GM19035 (cell line): ENCODE measurements around the gene SCN7A.
"Not testable (repeated sequence)": the region's sequence is repeated elsewhere in the genome, so short reads cannot be mapped to it uniquely, and the experiment has no call there.

Source experiments
- ATAC-seq: cut with Tn5 transposase; IDR thresholded peaks from one replicate; pipeline ENCODE4 v1.9.1; 2021; ENCODE audit not compliant: unreplicated experiment

Gene SCN7A

DNA sequence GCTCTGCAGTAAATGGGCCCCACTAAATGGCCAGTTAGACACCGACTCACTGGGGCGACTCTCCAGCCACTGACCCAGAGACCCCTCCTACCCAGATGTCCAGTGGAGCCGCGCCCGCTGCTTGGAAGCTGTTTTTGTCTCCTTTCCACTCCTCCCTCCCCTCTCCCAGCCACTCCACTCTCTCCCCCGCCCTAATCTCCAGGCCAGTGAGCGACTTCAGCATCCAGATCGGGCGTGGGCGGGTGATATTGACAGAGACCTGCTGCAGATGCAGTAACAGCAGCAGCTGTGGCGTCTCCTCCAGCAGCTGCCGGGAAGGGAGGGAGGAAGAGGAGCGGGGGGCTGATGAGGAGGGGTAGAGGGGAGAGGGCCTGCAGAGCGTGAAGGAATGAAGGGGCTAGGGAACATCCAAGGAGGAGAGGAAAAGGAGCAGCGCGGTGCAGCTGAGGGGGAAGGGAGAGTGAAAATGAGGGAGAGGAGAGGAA is at the start of gene SCN7A:
Gene SCN7A (minus strand): TSS at position 110 of the 485 bp plus-strand sequence. CDS start 16,553 bp downstream, outside the sequence.
- ATAC-seq, result no peak

DNA sequence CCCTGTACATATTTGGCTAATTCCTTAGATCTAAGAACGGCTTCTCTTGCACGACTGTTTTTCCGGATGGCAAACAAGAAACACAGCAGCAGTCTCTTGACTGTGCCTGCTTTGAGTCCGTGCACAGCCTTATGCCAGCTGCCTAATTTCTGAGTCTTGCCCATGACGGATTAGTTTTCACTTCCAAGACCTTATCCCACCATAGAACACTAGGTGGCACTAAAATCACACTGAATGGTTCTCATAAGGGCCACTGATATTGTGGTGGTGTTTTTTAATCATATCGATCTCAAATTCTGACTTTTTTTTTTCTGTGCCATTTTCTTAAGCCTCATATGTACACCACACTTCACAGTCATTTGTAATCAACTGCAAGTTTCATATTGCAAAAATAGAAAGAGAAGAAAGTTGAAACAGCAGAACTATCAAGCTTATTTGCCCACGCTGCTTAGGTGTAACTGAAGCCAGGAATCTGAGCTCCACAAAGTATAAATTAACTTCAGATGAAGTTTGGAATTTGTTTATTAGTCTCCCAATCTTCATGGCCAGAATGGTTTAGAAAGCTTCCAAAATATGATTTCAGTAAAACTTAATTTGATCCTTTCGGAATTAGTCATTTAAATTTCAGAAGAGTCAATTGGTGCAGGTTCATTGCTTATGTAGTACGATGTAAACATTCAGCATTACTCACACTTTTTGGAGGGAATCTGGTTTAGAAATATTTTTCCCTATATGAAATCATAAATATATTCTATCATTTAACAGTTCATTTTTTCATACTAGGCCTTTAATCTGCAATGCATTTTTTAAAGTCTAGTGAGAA is 45.5 kb upstream of the SCN7A start:
- ATAC-seq, result peak; percentile 97

DNA sequence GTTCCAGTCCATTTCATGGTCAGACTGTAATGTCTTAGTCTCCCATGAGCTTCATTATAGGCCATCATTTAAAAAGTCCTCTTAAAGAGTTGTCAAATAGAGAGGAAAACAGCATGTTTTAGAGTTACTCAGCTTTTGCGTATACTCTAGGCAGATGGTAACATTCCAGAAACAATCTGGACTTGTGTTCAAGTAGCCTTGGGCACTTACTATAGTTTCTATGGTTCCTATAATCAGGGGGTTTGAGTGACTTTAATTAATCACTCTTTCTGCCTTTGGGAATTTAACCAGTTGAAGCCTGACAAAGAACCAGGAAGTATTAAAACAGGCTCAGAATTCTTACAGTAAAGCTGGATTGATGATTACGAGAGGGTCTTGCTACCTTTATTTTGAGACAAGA is 42.1 kb upstream of the SCN7A start:
- no peak for ATAC-seq

DNA sequence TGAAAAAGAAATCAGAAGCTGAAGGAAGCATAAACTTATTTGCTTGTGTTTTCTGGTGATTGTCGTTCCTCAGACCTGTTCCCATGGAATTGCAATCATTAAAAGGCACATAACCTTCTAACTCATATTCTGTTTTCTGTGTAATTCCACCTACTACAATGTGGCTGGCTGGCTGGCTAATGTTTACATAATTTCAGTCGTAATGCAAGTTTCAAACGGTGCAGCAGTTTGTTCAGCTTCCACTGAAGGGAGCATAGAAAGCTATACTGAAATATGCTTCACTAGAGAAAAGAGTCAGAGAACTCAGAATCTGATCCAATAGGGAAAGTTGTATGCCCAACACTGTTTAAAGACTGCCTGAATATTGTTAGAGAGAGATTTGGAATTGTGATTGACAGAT is 27.1 kb upstream of the SCN7A start:
- ATAC-seq, result no peak

DNA sequence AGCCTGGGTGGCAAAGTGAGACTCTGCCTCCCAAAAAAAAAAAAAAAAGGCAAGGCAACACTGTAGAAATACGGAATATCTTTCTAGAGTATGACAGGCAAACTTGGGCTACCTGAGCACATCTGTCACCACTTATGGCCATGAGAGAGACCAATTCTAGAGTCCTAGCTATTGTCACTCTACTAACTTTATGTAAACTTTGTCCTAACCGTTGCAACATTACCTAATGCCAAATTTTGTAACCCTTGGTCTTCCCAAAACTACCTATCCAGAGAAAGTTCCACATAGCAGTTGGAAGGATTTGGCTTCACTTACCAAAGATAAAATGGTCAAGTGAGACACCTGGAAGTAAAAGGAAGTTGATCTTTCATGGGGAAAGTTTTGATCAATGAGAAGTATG is 26.6 kb upstream of the SCN7A start:
- no peak for ATAC-seq

DNA sequence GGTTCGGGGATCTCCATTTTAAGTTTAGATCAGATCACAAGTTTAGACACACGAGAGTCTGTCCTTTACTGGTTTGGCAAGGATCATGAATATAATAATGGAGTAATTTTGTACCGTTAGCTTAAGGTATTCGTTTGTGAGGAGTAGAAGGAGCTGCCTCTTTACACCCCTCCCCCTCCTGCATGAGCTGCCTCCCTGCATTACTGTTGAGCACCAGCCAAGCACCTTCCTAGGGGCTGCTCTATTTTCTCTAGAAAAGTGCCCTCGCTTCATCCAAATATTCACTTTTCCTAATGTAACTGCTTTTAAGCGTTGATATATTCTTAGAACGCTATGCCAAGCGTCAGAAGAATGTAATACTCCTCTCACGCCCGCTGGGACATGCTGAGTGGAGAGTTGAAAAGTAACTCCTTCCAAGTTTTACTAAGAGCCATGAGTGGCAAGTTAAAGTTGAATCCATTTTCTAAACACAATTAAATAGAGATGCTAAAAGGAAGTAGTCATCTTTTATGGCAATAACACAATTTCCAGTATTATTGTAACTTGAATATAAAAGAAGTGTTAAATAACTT is 25.4 kb upstream of the SCN7A start:
- ATAC-seq, result no peak

DNA sequence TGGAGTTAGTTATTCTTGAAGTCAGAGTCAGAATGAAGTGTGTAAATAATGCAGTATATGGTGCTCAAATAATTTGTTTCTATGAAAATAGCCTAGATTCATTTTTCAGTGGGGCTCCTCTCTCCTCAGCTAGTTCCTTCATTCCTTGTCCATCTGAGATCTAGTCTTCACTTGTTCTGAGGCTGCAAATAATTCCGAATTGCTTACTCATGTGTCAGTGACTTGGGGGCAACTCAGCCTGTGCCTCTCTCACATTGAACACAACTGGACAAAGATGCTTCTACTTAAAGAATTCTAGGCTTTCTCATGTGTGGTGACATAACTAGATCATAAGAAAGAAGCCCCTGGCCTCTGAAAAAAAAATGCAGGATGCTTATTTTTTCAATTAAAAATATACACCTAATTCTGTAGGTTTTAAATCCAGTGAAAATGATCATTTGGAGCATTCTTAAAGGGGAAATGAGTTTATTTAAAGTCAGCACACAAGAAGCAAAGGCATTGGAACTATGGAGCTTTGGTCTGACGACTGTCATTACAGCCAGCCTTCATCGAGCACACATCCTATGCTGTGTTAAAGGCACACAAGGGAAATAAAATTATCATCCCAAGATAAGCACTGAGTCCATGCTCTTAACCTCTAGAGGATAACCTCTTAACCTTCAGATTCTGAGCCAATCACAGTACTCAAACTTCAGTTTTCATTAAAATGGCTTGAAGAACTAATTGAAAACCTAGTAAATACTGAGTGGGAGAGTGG is 24.8 kb upstream of the SCN7A start:
- no peak for ATAC-seq

DNA sequence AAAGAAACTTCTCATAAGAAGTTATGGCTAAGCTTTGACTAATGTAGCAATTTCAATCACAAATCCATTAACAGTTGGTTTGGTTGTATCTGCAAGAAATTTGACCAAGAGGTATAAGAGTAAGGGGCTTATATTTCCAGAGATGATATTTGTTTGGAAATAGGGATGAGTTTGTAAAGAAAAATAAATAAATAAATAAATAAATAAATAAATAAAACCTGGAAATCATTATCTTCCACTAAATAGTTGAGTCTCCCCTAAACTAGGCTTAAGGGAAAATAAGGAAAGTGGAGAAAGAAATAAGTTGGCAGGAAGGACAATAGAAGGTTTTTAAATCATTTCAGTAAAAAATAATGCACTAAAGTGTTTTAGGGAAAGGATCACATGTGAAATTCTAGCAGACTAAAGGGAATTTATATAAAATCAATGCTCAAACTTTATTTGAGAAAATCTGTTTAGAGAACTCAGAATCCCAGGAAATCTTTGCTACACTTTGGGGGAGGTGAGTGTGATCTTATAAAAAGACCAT is 23.5 kb upstream of the SCN7A start:
- no peak for ATAC-seq

DNA sequence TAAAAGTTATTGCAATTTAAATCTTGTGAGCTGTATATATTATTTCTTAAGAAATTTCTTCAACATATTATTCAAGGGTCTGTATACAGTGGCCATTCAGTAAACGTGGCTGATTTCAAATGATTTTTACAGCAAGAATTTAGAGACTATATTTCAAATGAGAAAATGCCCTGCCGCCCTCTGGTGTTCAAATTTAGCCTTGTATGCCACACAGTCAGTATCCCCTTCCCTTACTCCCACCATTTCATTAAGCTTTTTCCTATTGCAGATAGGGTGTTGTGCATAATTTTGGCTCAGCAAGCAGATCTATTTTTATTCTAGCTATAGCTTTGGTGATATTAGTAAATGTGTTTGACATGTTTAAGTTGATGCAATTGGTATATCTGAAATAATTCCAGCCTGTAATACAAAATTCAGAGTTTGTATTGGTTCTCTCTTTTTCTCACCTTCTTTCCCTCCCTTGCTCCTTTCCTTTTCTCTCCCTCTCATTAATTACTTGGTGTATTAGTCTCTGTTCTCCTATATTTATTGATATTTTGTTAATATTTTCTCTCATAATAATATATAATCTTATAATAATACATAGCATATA is 22.8 kb upstream of the SCN7A start:
- peak; percentile 52 for ATAC-seq

DNA sequence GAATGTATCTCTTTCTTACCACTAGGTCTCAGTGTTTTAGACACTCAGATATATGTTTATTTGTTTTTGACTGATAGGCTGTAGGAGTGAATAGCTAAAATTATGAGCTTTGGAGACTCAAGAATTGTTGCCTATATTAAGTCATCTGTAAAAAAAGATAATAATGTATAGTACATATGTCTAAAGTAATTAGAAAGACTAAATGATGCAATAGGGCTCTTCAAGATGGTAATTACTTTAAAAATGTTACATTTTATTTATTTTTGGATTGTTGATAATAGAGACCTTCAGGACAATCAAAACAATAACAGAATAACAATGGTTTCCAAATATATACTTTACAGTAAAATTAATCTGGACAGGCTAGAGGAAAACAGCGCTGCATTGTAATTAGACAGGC is 19.9 kb upstream of the SCN7A start:
- no peak for ATAC-seq

DNA sequence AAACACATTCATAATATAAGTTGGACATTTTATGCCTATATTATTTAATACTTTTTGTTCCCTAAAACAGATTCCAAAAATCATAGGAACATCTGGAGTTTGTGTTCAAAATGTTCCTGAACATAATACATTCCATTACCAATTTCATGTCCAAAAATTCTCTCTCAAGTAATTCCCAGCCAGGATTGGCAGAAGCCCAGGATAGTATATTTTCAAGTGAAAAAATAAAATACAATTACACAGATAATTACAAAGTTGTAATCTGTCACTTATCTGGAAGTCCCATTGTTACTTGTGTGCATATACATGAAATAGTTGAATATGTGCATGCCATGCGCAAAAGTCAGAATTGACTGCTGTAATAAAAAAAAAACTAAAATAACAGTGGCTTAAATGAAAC is 5.2 kb upstream of the SCN7A start:
- no peak for ATAC-seq

DNA sequence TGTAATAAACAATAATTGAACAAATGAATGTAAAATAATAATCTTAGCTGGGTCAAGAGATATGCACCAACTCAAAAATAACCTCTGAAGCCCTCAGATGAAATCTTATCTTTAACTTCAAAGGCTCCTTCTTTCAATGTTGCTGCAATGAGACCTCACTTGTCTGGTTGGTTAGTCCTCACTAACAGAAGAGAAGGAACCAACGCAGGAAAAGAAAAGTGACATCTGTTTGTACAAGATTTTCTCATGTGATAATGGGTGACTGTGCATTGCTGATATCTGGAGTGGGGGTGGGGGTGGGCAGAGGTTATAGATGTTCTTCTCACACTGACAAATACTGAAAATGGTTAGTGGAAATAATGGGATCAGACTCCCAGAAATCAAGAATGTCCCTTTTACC is 2.6 kb downstream of the SCN7A start:
- ATAC-seq, result no peak

DNA sequence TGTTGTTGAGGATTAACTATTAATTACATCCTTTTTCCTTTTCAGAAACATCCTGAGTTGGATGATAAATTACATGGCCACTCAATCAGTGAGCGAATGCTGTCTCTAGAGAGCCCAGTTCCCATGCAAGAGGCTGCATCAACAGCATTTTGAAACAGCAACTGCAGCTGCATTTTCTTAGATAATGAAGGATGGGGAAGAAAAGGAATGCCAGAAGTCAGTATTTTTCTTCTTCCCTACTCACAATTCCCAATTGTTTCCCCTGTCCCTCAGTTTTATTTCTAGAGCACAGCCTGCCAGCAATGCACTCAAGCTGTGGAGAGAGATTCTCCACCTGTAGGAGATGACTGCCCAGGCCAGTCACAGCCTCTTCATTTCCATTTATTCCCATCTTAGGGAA is 6.9 kb downstream of the SCN7A start:
- ATAC-seq, result no peak

DNA sequence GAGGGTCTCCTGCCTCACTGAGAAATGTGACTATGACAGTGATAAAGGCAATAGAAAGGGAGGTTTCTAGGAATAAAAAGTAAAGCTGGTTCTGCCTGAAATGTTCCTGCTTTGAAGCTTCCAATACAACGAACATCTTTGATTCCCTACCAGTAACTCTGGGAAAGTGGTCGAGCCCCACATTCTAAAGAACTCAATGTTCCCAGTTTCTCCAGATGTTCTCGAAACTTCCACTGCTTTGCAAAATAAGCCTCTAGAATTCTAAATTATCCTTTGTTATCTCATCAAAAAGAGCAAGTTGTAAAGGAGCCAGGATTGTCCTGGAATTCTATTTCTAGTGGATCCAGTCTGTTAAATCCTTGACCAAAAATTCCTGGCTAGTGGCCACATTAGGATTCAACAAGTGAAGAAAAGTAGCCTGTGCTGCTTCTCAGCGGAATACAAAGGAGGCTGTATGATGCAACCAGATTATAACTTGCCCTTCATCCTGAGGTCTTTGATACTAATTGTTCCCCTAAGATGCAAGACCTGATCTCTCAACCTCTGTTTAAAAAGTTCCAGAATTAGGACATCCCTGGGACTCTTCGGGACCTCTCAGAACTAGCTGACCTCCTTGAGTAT is 8.4 kb downstream of the SCN7A start:
- no peak for ATAC-seq

DNA sequence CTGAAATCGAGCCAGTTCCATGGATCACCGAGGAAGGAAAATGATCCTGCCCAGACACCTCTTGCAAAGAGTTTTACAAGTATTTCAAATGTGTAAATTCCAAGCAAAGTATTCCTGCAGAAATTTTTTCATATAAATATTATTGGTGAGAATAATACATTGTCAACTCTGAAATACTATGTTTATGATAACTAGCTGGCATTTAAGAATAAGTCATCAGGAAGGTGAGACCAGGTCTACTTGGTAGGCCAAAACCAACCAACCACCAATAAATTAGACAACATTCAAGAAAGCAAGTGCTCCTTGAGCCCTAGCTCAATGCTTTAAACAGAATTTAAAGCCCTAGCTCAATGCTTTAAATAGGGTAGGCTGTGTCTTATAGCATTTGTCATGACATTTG is 21.7 kb downstream of the SCN7A start:
- no peak for ATAC-seq

DNA sequence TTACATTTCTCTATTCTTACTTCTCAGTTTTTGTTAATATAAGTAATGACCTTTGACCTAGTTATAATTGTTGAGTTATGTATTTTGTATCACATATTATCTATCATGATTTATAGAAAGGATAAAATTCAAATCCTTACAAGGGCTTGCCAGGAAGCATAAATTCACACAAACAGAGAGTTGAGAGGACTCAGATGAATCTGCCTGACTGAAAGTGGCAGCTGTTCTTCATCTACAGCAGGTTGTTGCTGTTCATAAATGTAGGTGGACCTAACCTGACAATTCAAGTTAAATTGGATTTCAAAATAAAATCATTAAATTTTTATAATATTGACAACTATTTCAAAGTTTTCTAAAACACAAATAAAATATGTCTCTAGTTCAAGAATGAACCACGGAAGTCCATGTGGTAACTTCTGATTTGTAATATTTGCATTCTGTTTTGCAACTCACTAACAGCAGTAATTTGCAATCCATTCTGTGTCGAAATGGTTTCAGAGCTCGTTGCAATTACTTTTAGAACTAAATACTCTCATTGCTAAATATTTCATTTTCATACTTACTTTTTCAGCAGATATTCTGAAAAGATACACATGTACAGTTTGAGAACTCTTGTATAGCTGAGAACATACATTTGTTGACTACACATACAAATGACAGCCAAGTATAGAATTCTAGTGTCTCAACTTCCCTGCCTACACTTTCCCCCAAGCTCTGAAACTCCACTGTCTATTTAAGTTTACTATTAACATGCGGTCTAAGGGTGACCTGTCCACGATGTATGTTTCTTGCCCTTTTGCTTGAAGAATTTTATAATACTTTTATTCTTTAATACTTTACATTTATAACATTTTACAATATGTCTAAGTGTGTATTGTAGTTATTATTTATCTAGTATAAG is 25.7 kb downstream of the SCN7A start:
- no peak for ATAC-seq

DNA sequence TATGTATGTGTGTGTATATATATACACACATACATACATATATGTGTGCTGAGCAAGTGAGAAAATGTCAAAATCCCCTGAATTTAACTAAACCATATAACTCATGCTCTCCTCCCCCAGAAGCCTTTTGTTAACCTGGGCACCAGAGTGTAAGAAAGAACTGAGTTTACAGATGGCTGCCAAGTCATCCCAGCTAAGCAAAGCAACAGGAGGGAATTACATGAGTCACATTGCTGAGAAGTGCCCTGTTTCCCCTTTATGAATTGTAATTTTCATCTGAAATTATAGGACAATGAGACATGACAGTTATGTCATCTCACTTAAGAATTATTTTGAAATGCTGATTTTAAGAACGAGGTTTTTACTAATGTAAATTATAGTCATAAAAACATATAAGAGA is 29.9 kb downstream of the SCN7A start:
- no peak for ATAC-seq

DNA sequence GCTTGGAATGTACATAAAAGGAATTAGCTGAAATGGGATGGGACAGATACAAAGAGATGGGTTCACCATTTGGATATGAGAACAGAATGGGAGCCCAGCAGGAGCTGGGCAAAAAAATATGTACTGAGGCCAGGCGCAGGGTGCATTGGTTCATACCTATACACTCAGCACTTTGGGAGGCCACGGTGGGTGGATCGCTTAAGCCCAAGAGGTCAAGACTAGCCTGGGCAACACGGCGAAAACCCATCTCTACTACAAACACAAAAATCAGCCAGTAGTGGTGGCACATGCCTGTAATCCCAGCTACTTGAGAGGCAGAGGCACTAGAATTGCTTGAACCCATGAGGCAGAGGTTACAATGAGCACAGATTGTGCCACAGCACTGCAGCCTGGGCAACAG is 30.4 kb downstream of the SCN7A start:
- no peak for ATAC-seq

DNA sequence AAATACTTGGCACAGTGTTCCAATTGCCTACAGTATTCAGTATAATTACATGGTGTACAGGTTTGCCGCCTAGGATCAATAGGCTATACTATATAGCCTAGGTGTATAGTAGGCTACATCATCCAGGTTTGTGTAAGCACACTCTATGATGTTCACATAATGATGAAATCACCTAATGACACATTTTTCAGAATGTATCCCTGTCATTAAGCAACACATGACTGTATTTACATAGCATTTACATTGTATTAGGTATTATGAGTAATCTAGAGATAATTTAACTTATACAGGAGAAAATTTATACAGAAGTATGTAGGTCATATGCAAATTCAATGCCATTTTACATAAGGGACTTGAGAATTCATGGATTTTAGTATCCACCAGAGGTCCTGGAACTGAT is 35.4 kb downstream of the SCN7A start:
- ATAC-seq, result no peak

DNA sequence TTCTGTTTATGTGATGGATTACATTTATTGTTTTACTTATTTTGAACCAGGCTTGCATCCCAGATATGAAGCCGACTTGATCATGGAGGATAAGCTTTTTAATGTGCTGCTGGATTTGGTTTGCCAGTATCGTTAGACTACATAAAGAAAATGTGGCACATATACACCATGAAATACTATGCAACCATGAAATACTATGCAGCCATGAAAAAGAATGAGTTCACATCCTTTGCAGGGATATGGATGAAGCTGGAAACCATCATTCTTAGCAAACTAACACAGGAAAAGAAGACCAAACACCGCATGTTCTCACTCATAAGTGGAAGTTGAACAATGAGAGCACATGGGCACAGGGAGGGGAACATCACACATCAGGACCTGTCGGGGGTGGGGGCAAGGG is 38.2 kb downstream of the SCN7A start:
- ATAC-seq, result not testable (repeated sequence)
